Adrenal gland (tissue), 5 donors: ENCODE measurements around the gene SULT1C4.

ENCODE experiments used
- CTCF ChIP-seq, 6 experiments: fragments of 450-650 bp in 4 of 6; fragments of 200-600 bp in 2 of 6; sonication (generic) in 1 of 6; IDR thresholded peaks; 1 replicate in 5 of 6; 2 replicates in 1 of 6; pipeline versions ENCODE4 v1.5.1 to v1.8.0; 2016 to 2021; ENCODE audit warnings: antibody characterized with exemption in 6 of 6, mild to moderate bottlenecking in 2 of 6, moderate library complexity in 1 of 6
- POLR2A ChIP-seq, 2 donors: fragments of 450-650 bp; IDR thresholded peaks; one replicate each; pipeline ENCODE4 v1.6.1; 2017; ENCODE audit warnings: antibody characterized with exemption in 2 of 2, mild to moderate bottlenecking in 2 of 2, moderate library complexity in 1 of 2
- donor health status: DM: no; HTN: no; CAD: no.

- TF ChIP-seq CTCF (IDR thresholded peaks at IDR 0.05) (no peak), POLR2A (IDR thresholded peaks at IDR 0.05) (no peak)
Measured at GRCh38 chr2:108349571-108349928, 28.2 kb upstream of the SULT1C4 start.
